Ecto neural progenitor cell (in vitro differentiated cells): ENCODE results near the gene ALDH1A1.

Source experiments
- DNase-seq: peaks from one replicate; pipeline ENCODE4 v3.0.0-alpha.2; 2018; ENCODE audit warnings: low spot score

Gene ALDH1A1

GRCh38 chr9:72855890-72856523, 96.8 kb downstream of the ALDH1A1 start:
- DNase-seq: no peak

- no peak for DNase-seq
Observed at GRCh38 chr9:72855321-72855720, 97.5 kb downstream of the ALDH1A1 start.
